Parathyroid adenoma (tissue), 2 donors: ENCODE results near the gene SGCA.

Experiments used
- H2AFZ ChIP-seq: fragments of 300-600 bp; sonication (generic); one replicate; pipeline ENCODE4 v1.7.0; 2017; ENCODE audit warnings: antibody characterized with exemption, mild to moderate bottlenecking
- H3K27ac ChIP-seq: fragments of 300-600 bp; sonication (generic); one replicate; pipeline ENCODE4 v1.7.0; 2017
- H3K27me3 ChIP-seq: fragments of 300-600 bp; sonication (generic); one replicate; pipeline ENCODE4 v1.7.0; 2017; ENCODE audit warnings: low read length; ENCODE audit not compliant: control insufficient read depth, insufficient read depth
- H3K36me3 ChIP-seq: fragments of 300-600 bp; sonication (generic); one replicate; pipeline ENCODE4 v1.7.0; 2017; ENCODE audit warnings: low read length; ENCODE audit not compliant: control insufficient read depth, insufficient read depth
- H3K4me1 ChIP-seq: fragments of 300-600 bp; sonication (generic); one replicate; pipeline ENCODE4 v1.7.0; 2017; ENCODE audit warnings: control low read depth
- H3K4me2 ChIP-seq: fragments of 300-600 bp; sonication (generic); one replicate; pipeline ENCODE4 v1.7.0; 2017; ENCODE audit warnings: low read length
- H3K4me3 ChIP-seq: fragments of 300-600 bp; sonication (generic); one replicate; pipeline ENCODE4 v1.7.0; 2017; ENCODE audit warnings: low read depth, low read length
- H3K79me2 ChIP-seq: fragments of 300-600 bp; sonication (generic); one replicate; pipeline ENCODE4 v1.7.0; 2017; ENCODE audit warnings: control low read depth
- H3K9ac ChIP-seq: fragments of 300-600 bp; sonication (generic); one replicate; pipeline ENCODE4 v1.7.0; 2017; ENCODE audit warnings: mild to moderate bottlenecking
- H3K9me3 ChIP-seq: fragments of 300-600 bp; sonication (generic); one replicate; pipeline ENCODE4 v1.7.0; 2017; ENCODE audit warnings: low read length; ENCODE audit not compliant: control insufficient read depth
- CTCF ChIP-seq: fragments of 300-600 bp; sonication (generic); IDR thresholded peaks from one replicate; pipeline ENCODE4 v1.7.0; 2017; ENCODE audit warnings: antibody characterized with exemption, mild to moderate bottlenecking
- donor health status: primary hyperparathyroidism.

SGCA gene

DNA sequence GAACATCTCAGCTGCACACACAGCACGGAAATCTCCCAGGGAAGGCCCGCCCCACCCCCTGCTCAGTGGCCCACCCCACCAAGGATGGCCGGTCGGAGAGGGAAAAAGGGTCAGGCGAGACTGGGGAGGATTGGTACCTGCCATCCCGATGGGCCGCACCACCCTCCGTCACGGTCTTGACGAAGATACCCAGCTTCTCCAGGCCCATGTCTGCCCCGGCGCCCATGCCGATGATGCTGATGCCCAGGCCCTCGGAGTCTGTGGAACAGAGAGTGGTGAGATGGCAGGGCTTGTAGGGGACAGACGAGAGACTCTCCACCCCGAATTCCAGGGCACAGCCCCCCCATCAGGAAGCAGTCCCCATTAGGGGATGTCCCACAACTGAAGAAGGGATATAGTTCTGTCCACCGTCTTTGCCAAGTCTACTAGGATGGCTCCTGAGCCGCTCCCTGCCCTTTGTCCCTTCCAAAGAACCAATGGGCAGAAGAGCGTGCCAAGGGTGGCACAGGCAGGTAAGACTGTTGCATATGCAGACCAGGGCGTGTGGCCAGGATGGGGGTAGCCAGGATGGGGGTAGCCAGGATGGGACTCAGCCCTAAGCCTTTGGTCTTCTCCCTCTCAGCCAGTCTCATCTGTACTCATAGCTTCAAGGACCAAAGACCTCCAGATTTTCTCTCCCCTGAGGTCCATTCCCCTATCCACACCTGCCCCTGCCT, 22.2 kb upstream of the SGCA start:
- TF ChIP-seq CTCF, result no peak
- H3K9ac ChIP-seq, result no peak overlapping the region
- H3K4me3 ChIP-seq, result no peak overlapping the region
- H3K27me3 ChIP-seq, result no peaks in the 10 kb centered on the region
- H3K36me3 ChIP-seq, result no peaks in the 10 kb centered on the region
- no peaks in the 10 kb centered on the region for H3K9me3 ChIP-seq
- H2AFZ ChIP-seq, result no peak overlapping the region
- H3K4me2 ChIP-seq, result no peak overlapping the region
- H3K79me2 ChIP-seq, result peaks cover 4% of the 10 kb centered on the region
- no peak overlapping the region for H3K27ac ChIP-seq
- H3K4me1 ChIP-seq, result peaks cover 7% of the 10 kb centered on the region

DNA sequence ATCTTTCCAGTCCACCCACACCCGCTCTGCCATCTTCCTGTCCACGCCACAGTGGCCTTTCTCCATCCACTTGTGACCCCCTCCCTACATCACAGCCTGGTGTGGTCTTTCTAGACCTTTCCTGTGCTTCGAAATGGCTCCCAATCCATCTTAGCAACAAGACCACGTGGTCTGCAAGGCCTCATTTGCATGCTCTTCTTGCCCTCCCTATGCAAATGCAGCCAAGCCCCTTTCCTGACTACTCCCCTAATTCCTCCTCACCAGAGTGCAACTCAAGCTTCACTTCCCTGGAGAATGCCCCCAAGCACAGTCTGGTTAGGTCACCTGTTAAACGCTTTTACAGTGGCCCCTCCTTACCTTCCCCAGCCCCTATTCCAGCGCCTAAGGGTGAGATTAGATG, 21.4 kb upstream of the SGCA start:
- peaks cover 4% of the 10 kb centered on the region for H3K79me2 ChIP-seq
- H3K9ac ChIP-seq, result no peak overlapping the region
- H3K4me1 ChIP-seq, result peaks cover 7% of the 10 kb centered on the region
- H2AFZ ChIP-seq, result no peak overlapping the region
- H3K27me3 ChIP-seq, result no peaks in the 10 kb centered on the region
- H3K4me3 ChIP-seq, result no peak overlapping the region
- H3K9me3 ChIP-seq, result no peaks in the 10 kb centered on the region
- H3K27ac ChIP-seq, result no peak overlapping the region
- no peak overlapping the region for H3K4me2 ChIP-seq
- H3K36me3 ChIP-seq, result no peaks in the 10 kb centered on the region
- no peak for TF ChIP-seq CTCF

DNA sequence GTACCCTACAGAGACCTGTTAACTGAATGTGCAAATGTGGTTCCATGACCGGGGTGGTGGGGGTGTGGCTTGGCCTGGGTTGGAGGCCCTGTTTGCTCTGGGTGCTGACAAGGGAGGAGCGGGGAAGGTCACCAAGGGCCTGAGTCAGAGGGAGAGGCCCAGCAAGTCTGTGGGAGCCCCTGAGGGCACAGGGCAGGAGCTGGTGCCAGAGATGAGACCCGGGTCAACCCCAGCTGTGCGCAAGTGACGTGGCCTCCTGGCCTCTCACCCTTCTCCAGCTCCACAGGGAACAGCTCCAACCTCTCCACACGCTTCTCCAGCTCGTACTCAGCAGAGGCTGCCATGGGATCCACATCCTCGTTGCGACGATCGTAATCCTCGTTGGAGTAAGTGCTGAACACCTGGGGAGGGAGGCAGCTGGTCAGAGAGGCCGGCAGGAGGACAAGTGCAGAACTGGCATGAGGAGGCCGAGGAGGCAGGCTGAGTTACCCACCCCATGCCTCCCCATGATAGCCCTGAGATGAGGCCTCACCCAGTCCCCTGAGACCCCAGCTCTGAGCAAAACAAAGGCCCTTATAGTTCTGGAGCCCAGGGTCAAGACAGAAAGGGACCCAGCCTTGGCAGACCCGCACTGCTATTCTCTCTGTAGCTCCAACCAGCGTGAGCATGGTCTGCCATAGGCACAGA, 20.8 kb upstream of the SGCA start:
- Histone ChIP-seq H3K4me3 (no peak overlapping the region), H2AFZ (no peak overlapping the region), H3K9me3 (no peaks in the 10 kb centered on the region), H3K27ac (no peak overlapping the region), H3K4me2 (no peak overlapping the region), H3K36me3 (no peaks in the 10 kb centered on the region), H3K27me3 (no peaks in the 10 kb centered on the region), H3K9ac (no peak overlapping the region), H3K79me2 (peaks cover 4% of the 10 kb centered on the region), H3K4me1 (peaks cover 7% of the 10 kb centered on the region)
- TF ChIP-seq CTCF, result no peak

- no peak overlapping the region for H2AFZ ChIP-seq
- no peak overlapping the region for H3K4me2 ChIP-seq
- no peaks in the 10 kb centered on the region for H3K27me3 ChIP-seq
- no peak overlapping the region for H3K9ac ChIP-seq
- peaks cover 4% of the 10 kb centered on the region for H3K79me2 ChIP-seq
- no peak overlapping the region for H3K4me3 ChIP-seq
- no peaks in the 10 kb centered on the region for H3K36me3 ChIP-seq
- TF ChIP-seq CTCF, result no peak
- no peaks in the 10 kb centered on the region for H3K9me3 ChIP-seq
- H3K27ac ChIP-seq, result no peak overlapping the region
- peaks cover 4% of the 10 kb centered on the region for H3K4me1 ChIP-seq
These were observed 20.1 kb upstream of the SGCA start for GRCh38 chr17:50145532-50146229.
